GM08714 (cell line): ENCODE data around the gene IGFBP2.

Experiments used
- H3K4me3 ChIP-seq: fragments of 200-500 bp; sonication (Bioruptor generic); 2 replicates; pipeline ENCODE4 v1.5.1; 2014; ENCODE audit warnings: mild to moderate bottlenecking, low read length, inconsistent platforms
- ZNF274 ChIP-seq: IDR thresholded peaks from 2 replicates; pipeline ENCODE4 v1.6.1; 2012; ENCODE audit warnings: mild to moderate bottlenecking, low read depth, low read length

IGFBP2 gene

GRCh38 chr2:216657980-216658379 lies 24.8 kb downstream of the IGFBP2 start:
- H3K4me3 ChIP-seq = no peak overlapping the region
- TF ChIP-seq ZNF274 = no peak

GRCh38 chr2:216658757-216659156 lies 25.5 kb downstream of the IGFBP2 start:
- no peak overlapping the region for H3K4me3 ChIP-seq
- TF ChIP-seq ZNF274 = no peak

- no peak overlapping the region for H3K4me3 ChIP-seq
These were observed 26.1 kb downstream of the IGFBP2 start for GRCh38 chr2:216659276-216659675.

GRCh38 chr2:216660496-216660895 lies 27.3 kb downstream of the IGFBP2 start:
- no peak overlapping the region for H3K4me3 ChIP-seq
- no peak for TF ChIP-seq ZNF274

More at GRCh38 chr2:216659276-216659675, 26.1 kb downstream of the IGFBP2 start:
- no peak for TF ChIP-seq ZNF274

GRCh38 chr2:216661051-216661450 lies 27.8 kb downstream of the IGFBP2 start:
- no peak overlapping the region for H3K4me3 ChIP-seq
- no peak for TF ChIP-seq ZNF274

- TF ChIP-seq ZNF274 = no peak
- H3K4me3 ChIP-seq = no peak overlapping the region
These were observed 28.6 kb downstream of the IGFBP2 start for GRCh38 chr2:216661639-216662375.

- TF ChIP-seq ZNF274 = no peak
- H3K4me3 ChIP-seq = no peak overlapping the region
These were observed 29.9 kb downstream of the IGFBP2 start for GRCh38 chr2:216663106-216663505.

GRCh38 chr2:216663846-216664245 lies 30.6 kb downstream of the IGFBP2 start:
- H3K4me3 ChIP-seq = no peak overlapping the region
- no peak for TF ChIP-seq ZNF274

GRCh38 chr2:216664593-216665034 lies 31.4 kb downstream of the IGFBP2 start:
- TF ChIP-seq ZNF274 = no peak
- no peak overlapping the region for H3K4me3 ChIP-seq

- no peak overlapping the region for H3K4me3 ChIP-seq
- TF ChIP-seq ZNF274 = no peak
These were observed 32.0 kb downstream of the IGFBP2 start for GRCh38 chr2:216665242-216665641.

- no peak for TF ChIP-seq ZNF274
- H3K4me3 ChIP-seq = no peak overlapping the region
These were observed 32.5 kb downstream of the IGFBP2 start for GRCh38 chr2:216665717-216666116.

- TF ChIP-seq ZNF274 = no peak
- H3K4me3 ChIP-seq = no peak overlapping the region
These were observed 33.4 kb downstream of the IGFBP2 start for GRCh38 chr2:216666461-216667233.

GRCh38 chr2:216670266-216671080 lies 37.3 kb downstream of the IGFBP2 start:
- no peak overlapping the region for H3K4me3 ChIP-seq
- TF ChIP-seq ZNF274 = no peak

GRCh38 chr2:216671081-216671411 lies 37.8 kb downstream of the IGFBP2 start:
- H3K4me3 ChIP-seq = no peak overlapping the region
- no peak for TF ChIP-seq ZNF274
